Left ventricle myocardium inferior (tissue), 1 donor: Measurements from ENCODE around the gene SSR4. TPM values are rescaled to one million over a fixed set of nuclear protein-coding genes. Genes with fewer than 3 reads are reported as not detected.
"Not testable (repeated sequence)": the region's sequence is repeated elsewhere in the genome, so short reads cannot be mapped to it uniquely, and the experiment has no call there.

Source experiments
- DNase-seq: peaks from one replicate; pipeline ENCODE4 v3.0.0-alpha.2; 2020
- H3K27ac ChIP-seq: fragments of 200-600 bp; replicated peaks from 2 replicates; pipeline ENCODE4 v1.8.0; 2021
- H3K27me3 ChIP-seq: fragments of 200-600 bp; 2 replicates; pipeline ENCODE4 v1.8.0; 2021; ENCODE audit warnings: low read depth
- H3K36me3 ChIP-seq: fragments of 200-600 bp; 2 replicates; pipeline ENCODE4 v1.8.0; 2021
- H3K4me1 ChIP-seq: fragments of 200-600 bp; 2 replicates; pipeline ENCODE4 v1.8.0; 2021
- H3K4me3 ChIP-seq: fragments of 200-600 bp; 2 replicates; pipeline ENCODE4 v1.8.0; 2021; ENCODE audit warnings: mild to moderate bottlenecking, moderate library complexity
- H3K9me3 ChIP-seq: fragments of 200-600 bp; replicated peaks from 2 replicates; pipeline ENCODE4 v1.8.0; 2021
- intact Hi-C: fragments of 100-400 bp; cut with micrococcal nuclease; formaldehyde crosslinking; loops from one replicate; pipeline ENCODE4 v1.11.0; 2022
- long read RNA-seq: library from polyadenylated mRNA; unstranded; transcript quantifications from one replicate; pipeline ENCODE4 v2.0.0, GENCODE V29; 2021
- total RNA-seq: library from RNA; stranded (reverse); fragmentation: NEBNext Ultra II Directional; extraction: Animal tissue kit (Norgen Biotek cat#: 25700); gene quantifications from one replicate; pipeline ENCODE4 v1.2.1, GENCODE V29; 2021
- TF ChIP-seq, protein P1 (sequence below): fragments of 200-600 bp; IDR thresholded peaks from 2 replicates; pipeline ENCODE4 v1.8.0; 2021; ENCODE audit warnings: antibody characterized with exemption, mild to moderate bottlenecking, borderline replicate concordance
- donor health status: DM: no; HTN: yes; CAD: no; lungs with severe emphysema.

The SSR4 gene
- 123 TPM for total RNA-seq
- long read RNA-seq, transcript SSR4-203 (6 exons, 643 nt) = major isoform, 60 of 79 reads
- long read RNA-seq, partial matches to known transcripts = 11 of 79 reads
- long read RNA-seq, other reads (novel, unspliced or antisense) = 3 of 79 reads

DNA sequence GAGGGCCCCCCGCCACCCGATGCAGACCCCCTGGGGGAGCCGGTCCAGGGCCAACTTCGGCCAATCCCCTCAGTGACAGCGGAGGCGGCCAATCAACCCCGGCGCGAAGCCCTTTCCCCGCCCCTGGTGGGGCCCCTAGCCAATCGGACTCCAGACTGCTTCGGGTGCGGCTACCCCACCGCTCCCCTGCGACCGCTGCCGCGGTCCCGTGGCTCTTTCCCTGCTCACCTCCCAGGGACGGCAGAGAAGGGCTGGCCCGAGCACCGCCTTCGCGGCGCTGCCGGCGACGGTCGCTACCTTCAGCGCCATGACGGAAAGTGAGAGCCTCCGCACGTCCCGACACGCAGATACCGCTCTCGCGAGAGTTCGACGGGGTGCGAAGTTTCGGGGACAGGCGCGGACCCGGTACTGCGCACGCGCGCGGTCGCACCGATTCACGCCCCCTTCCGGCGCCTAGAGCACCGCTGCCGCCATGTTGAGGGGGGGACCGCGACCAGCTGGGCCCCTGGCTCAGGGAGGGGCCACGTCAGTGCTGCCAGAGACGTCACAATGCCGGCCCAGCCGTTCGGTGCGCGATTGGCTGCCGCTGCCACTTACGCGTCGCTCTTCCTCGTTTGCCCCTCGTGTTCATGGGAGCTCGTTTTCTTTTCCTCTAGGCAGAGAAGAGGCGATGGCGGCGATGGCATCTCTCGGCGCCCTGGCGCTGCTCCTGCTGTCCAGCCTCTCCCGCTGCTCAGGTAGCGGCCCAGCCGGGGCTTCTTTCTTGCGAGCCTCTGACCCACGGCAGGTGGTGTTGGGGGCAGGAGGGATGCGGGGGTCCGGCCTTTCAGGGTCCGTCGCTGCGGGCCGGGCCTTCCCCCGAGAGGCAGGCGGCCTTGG lies at the start of gene SSR4, which contains the start of gene IDH3G:
Gene SSR4 (plus strand): TSS at position 651 of the 879 bp plus-strand sequence. CDS start 20 bp downstream, at position 671.
Gene IDH3G (minus strand): TSS at position 358 of the 879 bp plus-strand sequence. CDS start 49 bp downstream, at position 309.
- Histone ChIP-seq H3K4me1 (peaks cover 53% of the 10 kb centered on the region), H3K36me3 (peaks cover 21% of the 10 kb centered on the region), H3K27me3 (no peaks in the 10 kb centered on the region), H3K9me3 (no peaks in the 10 kb centered on the region), H3K4me3 (peak within 1 kb of the TSS; percentile 82), H3K27ac (peak within 1 kb of the TSS; percentile 98)
- TF ChIP-seq, protein P1, sequence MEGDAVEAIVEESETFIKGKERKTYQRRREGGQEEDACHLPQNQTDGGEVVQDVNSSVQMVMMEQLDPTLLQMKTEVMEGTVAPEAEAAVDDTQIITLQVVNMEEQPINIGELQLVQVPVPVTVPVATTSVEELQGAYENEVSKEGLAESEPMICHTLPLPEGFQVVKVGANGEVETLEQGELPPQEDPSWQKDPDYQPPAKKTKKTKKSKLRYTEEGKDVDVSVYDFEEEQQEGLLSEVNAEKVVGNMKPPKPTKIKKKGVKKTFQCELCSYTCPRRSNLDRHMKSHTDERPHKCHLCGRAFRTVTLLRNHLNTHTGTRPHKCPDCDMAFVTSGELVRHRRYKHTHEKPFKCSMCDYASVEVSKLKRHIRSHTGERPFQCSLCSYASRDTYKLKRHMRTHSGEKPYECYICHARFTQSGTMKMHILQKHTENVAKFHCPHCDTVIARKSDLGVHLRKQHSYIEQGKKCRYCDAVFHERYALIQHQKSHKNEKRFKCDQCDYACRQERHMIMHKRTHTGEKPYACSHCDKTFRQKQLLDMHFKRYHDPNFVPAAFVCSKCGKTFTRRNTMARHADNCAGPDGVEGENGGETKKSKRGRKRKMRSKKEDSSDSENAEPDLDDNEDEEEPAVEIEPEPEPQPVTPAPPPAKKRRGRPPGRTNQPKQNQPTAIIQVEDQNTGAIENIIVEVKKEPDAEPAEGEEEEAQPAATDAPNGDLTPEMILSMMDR = peak; percentile 35
- DNase-seq = peak; percentile 90
- intact Hi-C loops = no loop called here

DNA sequence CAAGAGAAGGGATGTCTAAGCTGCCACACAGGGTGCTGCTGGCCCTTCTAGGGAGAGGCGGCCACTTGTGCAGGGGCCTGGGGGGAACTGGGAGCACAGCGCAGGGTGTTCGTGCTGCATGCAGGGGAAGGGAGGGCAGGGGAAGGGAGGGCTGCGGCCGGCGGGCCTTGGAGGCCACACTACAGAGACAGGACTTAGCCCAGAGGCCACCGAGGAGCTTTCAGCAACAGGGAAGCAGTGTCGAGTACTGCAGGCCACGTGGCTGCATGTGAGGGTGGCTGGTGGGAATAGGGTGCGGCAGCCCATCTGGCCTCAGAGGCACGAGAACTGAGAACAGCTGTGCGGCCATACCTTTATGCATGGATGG lies 49.4 kb upstream of the SSR4 start:
- peaks cover 17% of the 10 kb centered on the region for H3K4me1 ChIP-seq
- H3K27me3 ChIP-seq, H3K27ac ChIP-seq, intact Hi-C loops, H3K36me3 ChIP-seq, H3K9me3 ChIP-seq, DNase-seq, H3K4me3 ChIP-seq: not testable (repeated sequence)

DNA sequence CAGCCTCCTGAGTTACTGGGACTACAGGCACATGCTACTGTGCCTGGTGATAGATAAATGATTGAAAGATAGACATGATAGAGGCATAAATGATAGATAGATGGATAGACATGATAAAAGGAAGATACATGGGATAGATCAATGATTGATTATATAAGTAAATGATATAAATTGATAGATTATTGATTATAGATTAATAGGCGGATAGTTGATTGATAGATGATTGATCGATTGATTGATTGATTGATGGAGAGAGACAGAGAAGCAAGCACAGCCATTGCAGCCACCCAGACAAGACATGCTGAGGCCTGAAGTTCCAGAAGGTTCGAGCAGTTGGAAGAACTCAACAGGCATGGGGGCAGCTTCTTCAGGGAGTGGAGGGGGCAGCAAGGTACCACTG lies 48.1 kb upstream of the SSR4 start:
- no peaks in the 10 kb centered on the region for H3K36me3 ChIP-seq
- H3K4me3 ChIP-seq = no peak overlapping the region
- intact Hi-C loops = no loop called here
- peaks cover 17% of the 10 kb centered on the region for H3K4me1 ChIP-seq
- H3K27me3 ChIP-seq = no peaks in the 10 kb centered on the region
- H3K27ac ChIP-seq = no peak overlapping the region
- no peaks in the 10 kb centered on the region for H3K9me3 ChIP-seq
- no peak for DNase-seq
- TF ChIP-seq, protein P1 = no peak

DNA sequence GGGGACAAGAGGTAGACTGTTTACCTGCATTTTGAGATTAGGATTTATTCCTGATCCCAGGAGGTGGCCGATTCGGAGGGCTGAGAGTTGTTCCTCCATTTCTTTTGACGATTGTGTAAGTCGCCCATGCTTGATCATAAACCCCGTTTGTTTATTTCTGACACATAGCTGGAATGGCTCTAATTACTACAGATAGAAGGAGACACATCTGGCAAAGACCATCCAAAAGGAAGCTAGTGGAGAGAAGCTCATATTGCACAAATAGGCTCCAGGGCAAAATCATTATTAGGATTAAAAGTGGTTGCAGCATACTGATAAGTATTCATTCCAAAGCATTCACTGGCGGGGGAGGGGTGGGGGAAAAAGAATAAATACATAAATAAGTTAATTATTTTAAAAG lies 47.5 kb upstream of the SSR4 start:
- intact Hi-C loops, DNase-seq, H3K27me3 ChIP-seq, H3K27ac ChIP-seq, H3K9me3 ChIP-seq, H3K36me3 ChIP-seq, H3K4me3 ChIP-seq: not testable (repeated sequence)
- H3K4me1 ChIP-seq = peaks cover 17% of the 10 kb centered on the region

DNA sequence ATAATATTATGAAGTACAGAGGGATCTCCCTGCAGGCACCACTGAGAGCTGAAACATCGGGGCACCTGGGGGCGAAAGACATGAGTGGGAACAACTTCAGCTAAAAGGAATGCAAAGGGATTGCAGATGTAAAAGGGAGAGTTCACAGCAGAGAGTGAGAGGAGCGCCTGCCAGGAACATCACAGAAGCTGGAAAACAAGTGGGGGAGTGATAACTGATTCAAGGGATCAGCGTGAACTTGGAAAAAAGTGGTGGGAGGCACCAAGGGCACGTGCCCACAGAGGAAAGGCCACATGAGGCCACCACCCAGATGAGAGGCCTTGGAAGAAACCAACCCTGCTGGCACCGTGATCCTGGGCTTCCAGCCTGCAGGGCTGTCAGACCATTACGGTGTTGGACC lies 45.5 kb upstream of the SSR4 start:
- H3K27ac ChIP-seq, H3K9me3 ChIP-seq, H3K4me3 ChIP-seq, DNase-seq, H3K27me3 ChIP-seq, intact Hi-C loops, H3K36me3 ChIP-seq: not testable (repeated sequence)
- peaks cover 13% of the 10 kb centered on the region for H3K4me1 ChIP-seq

DNA sequence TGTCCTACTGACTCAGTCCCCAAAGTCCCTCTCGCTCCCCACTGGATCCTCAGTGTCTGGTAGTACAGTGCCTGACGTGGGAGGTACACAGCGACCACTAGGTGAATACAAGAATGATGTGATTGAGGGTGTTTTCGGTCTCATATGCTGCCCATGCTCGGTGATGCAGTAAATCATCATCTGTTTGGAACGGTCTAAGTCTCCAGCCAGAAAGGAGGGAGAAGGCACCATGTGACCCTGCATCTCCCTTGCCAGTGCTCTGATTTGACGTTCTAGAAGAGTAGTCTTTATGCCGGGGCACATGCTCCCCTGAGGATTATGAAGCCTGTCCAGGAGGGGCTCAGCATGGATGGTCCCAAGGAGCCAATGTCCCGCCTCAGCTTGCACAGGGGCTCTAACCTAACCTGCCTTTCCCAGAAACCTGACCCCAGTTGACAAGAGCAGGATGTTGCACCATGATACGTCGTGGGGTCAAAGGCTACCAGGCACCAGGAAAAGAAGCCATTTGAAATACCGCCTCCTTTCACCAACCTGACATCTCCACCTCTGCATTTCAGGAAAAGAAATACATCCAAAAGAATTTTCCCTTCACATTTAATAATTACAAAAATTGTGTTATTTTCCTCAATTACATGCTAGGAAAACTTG lies 44.2 kb upstream of the SSR4 start:
- Histone ChIP-seq H3K4me1 (peaks cover under 1% of the 10 kb centered on the region), H3K9me3 (no peaks in the 10 kb centered on the region), H3K27me3 (no peaks in the 10 kb centered on the region), H3K27ac (no peak overlapping the region), H3K36me3 (no peaks in the 10 kb centered on the region), H3K4me3 (no peak overlapping the region)
- DNase-seq = no peak
- intact Hi-C loops = no loop called here
- TF ChIP-seq, protein P1 = no peak
